AG04450 (cell line): ENCODE data around the gene NCBP3. TPM values are rescaled to one million over a fixed set of nuclear protein-coding genes. Genes with fewer than 3 reads are reported as not detected.
A peak's percentile ranks its signal among the peaks of the same experiment; 100 is the strongest.

Source experiments
- CTCF ChIA-PET: fragments of 300-600, 350-600 bp; formaldehyde crosslinking; extraction: SDS; loops from one replicate; lab custom pipeline; 2022; ENCODE audit warnings: antibody characterized with exemption, inconsistent platforms; lab: Charles Lee
- POLR2A ChIA-PET: fragments of 350-600 bp; formaldehyde crosslinking; extraction: SDS; loops from one replicate; lab custom pipeline; 2021; ENCODE audit warnings: antibody characterized with exemption, inconsistent platforms; lab: Yijun Ruan, JAX
- DNase-seq: peaks from one replicate; pipeline ENCODE4 v3.0.0-alpha.2; 2011; ENCODE audit warnings: low read depth, low spot score
- H3K27ac ChIP-seq: one replicate; pipeline ENCODE4 v1.5.1; 2012; ENCODE audit warnings: low read depth, low read length, control low read depth
- H3K27me3 ChIP-seq: one replicate; pipeline ENCODE4 v1.6.0; 2012; ENCODE audit warnings: low read length; ENCODE audit not compliant: control insufficient read depth, insufficient read depth
- H3K4me3 ChIP-seq: 2 replicates; pipeline ENCODE4 v1.5.1; 2011; ENCODE audit warnings: mild to moderate bottlenecking, low read depth, low read length, control low read depth
- H3K9me3 ChIP-seq: 2 replicates; pipeline ENCODE4 v1.5.1; 2012; ENCODE audit warnings: low read length; ENCODE audit not compliant: control insufficient read depth, insufficient read depth
- CTCF ChIP-seq: IDR thresholded peaks from 2 replicates; pipeline ENCODE4 v1.5.1; 2011; ENCODE audit warnings: low read depth, low read length, control low read depth, inconsistent platforms
- polyA plus RNA-seq: library from polyadenylated mRNA; depleted of rRNA; stranded (reverse); fragments of >200 nt; gene quantifications from 2 replicates; pipeline ENCODE4 v1.2.3, GENCODE V29; 2011

The NCBP3 gene
- polyA plus RNA-seq, 1 experiment = 28.5 TPM

DNA sequence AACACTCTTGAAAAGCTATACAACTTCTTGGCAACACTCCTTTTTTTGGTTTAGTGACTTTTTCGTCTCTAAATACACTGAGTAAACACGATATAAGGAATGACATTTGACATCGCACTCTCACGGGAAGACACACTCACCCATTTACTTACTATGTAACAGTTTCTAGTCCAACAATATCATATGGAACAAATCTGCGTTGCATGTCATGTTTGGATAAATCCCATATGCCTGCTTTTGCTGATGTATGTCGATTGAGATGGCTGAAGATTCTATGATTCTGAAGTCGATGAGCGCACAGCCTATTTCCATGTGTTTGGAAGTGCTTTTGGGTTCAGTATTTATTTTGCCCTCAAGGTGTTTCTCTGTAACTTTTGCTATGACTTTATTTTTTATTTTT, 63.3 kb downstream of the NCBP3 start:
- CTCF ChIA-PET = no interaction called here

GRCh38 chr17:3780986-3781385, 65.1 kb downstream of the NCBP3 start:
- ChIA-PET CTCF (interaction anchor here (0.7 to 1.4 kb wide), 3 partner anchors 43 to 65 kb away, joined by 4 to 7 read pairs (median 4); partner anchors contain the start of gene NCBP3), POLR2A (no interaction called here)
- no peak for TF ChIP-seq CTCF
- H3K4me3 ChIP-seq = no peak overlapping the region
- no peak for DNase-seq
- no peaks in the 10 kb centered on the region; the same call in 1 of the 2 replicates for H3K9me3 ChIP-seq
- H3K27me3 ChIP-seq = no peaks in the 10 kb centered on the region
- H3K27ac ChIP-seq = no peak overlapping the region

More for the DNA sequence above, 63.3 kb downstream of the NCBP3 start:
- TF ChIP-seq CTCF = no peak
- H3K9me3 ChIP-seq = no peaks in the 10 kb centered on the region
- H3K4me3 ChIP-seq = no peak overlapping the region
- POLR2A ChIA-PET = no interaction called here
- H3K27me3 ChIP-seq = no peaks in the 10 kb centered on the region
- DNase-seq = no peak
- H3K27ac ChIP-seq = no peak overlapping the region

GRCh38 chr17:3777366-3778120, 68.5 kb downstream of the NCBP3 start:
- H3K27me3 ChIP-seq = no peaks in the 10 kb centered on the region
- no peak for TF ChIP-seq CTCF
- no peak overlapping the region for H3K27ac ChIP-seq
- ChIA-PET POLR2A (no interaction called here), CTCF (interaction anchor here (0.7 to 1.1 kb wide), 3 partner anchors 8 to 69 kb away, joined by 3 to 4 read pairs (median 3); partner anchors contain the start of gene NCBP3)
- H3K4me3 ChIP-seq = no peak overlapping the region
- no peaks in the 10 kb centered on the region; the same call in 1 of the 2 replicates for H3K9me3 ChIP-seq
- no peak for DNase-seq

GRCh38 chr17:3773966-3774365, 72.1 kb downstream of the NCBP3 start:
- Histone ChIP-seq H3K27ac (peak overlapping the region; percentile 21), H3K27me3 (no peaks in the 10 kb centered on the region), H3K9me3 (no peaks in the 10 kb centered on the region; the same call in 1 of the 2 replicates), H3K4me3 (no peak overlapping the region)
- POLR2A ChIA-PET = no interaction called here
- no peak for DNase-seq
- no peak for TF ChIP-seq CTCF
- CTCF ChIA-PET = interaction anchor here (1.7 kb wide), 1 partner anchor 36 kb away, joined by 6 read pairs; no protein-coding TSS in a partner anchor

DNA sequence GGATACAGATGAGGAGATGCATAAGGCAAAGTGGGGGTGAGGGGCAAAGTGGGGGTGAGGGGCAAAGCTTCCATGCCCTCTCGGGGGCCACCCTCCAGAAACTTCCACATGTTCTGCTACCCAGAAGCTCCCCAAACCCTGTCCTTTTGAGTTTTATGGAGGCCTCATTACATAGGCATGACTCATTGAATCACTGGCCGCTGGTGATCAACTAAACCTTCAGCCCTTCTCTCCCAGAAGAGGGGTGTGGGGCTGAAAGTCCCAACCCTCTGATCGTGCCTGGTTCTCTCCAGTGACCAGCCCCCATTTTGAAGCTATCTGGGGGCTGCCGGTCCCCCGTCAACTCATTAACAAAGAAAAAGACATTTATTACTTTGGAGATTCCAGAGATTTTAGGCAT, 72.5 kb downstream of the NCBP3 start:
- Histone ChIP-seq H3K9me3 (peaks cover under 1% of the 10 kb centered on the region; the same call in 1 of the 2 replicates), H3K4me3 (no peak overlapping the region), H3K27ac (no peak overlapping the region), H3K27me3 (no peaks in the 10 kb centered on the region)
- ChIA-PET POLR2A (no interaction called here), CTCF (interaction anchor here (0.6 to 2.0 kb wide), 3 partner anchors 36 to 91 kb away, joined by 3 to 5 read pairs (median 3); no protein-coding TSS in a partner anchor)
- DNase-seq = peak; percentile 34
- TF ChIP-seq CTCF = no peak
